M059J (cell line): ENCODE results near the gene TECTA. TPM values are rescaled to one million over a fixed set of nuclear protein-coding genes. Genes with fewer than 3 reads are reported as not detected.

Source experiments
- DNase-seq: peaks from one replicate; pipeline ENCODE4 v3.0.0-alpha.2; 2012; ENCODE audit warnings: low read depth
- total RNA-seq: library from RNA; depleted of rRNA; stranded (reverse); fragments of >200 nt; shearing (Covaris generic); gene quantifications from 2 replicates; pipeline ENCODE4 v1.2.3, GENCODE V29; 2014

The TECTA gene
- total RNA-seq, 1 experiment from 2014 or later: 0.32 TPM

DNA sequence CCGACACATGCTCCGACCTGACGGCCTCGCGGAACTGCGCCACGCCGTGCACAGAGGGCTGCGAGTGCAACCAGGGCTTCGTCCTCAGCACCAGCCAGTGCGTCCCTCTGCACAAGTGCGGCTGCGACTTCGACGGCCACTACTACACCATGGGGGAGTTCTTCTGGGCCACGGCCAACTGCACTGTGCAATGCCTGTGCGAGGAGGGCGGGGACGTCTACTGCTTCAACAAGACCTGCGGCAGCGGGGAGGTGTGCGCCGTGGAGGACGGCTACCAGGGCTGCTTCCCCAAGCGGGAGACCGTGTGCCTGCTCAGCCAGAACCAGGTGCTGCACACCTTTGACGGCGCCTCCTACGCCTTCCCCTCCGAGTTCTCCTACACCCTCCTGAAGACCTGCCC, 26.8 kb downstream of the TECTA start:
- DNase-seq: no peak

DNA sequence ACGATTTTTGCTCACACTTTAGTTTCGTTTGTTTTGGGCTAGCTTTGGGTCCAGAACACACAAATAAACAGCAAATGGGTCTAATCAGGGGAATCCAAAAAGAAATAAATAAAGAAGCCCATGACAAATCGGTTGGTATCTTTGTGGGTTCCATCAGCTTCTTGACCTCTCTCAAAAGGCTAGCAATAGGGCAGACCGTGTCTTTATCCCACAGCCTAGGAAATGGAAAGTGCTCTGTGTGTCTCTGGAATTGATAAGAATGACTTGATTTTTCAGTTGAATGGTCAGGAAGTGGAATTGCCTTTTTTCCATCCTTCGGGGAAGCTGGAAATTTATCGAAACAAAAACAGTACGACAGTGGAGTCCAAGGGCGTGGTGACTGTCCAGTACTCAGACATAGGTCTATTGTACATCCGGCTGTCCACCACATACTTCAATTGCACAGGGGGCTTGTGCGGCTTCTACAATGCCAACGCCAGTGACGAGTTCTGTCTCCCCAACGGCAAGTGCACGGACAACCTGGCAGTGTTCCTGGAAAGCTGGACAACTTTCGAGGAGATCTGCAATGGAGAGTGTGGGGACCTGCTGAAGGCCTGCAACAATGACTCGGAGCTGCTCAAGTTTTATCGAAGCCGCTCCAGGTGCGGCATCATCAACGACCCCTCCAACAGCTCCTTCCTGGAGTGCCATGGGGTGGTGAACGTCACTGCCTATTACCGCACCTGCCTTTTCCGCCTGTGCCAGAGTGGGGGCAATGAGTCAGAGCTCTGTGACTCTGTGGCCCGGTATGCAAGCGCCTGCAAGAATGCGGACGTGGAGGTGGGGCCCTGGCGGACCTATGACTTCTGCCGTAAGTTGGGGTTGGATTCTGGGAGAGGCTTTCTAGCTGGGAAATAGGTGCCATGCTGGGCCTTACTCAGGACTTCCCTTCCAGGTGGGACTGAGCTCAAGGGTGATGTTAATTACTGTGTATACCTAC, 28.6 kb downstream of the TECTA start:
- no peak for DNase-seq

DNA sequence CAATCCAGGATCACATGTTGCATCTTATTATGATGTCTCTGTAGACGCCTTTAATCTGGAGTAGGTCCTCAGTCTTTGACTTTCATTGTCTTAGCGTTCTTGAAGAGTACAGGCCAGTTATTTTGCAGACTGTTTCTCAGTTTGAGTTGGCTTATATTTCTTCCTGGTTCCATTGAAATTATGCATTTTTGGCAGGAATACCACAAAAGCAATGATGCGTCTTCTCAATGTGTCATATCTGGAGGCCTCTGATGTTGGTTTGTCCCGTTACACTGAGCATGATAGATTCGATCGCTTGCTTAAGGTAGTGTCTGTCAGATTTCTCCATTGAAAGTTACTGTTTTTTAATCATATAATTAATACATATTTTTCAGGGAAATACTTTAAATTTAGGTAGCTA, 30.6 kb downstream of the TECTA start:
- DNase-seq: no peak

DNA sequence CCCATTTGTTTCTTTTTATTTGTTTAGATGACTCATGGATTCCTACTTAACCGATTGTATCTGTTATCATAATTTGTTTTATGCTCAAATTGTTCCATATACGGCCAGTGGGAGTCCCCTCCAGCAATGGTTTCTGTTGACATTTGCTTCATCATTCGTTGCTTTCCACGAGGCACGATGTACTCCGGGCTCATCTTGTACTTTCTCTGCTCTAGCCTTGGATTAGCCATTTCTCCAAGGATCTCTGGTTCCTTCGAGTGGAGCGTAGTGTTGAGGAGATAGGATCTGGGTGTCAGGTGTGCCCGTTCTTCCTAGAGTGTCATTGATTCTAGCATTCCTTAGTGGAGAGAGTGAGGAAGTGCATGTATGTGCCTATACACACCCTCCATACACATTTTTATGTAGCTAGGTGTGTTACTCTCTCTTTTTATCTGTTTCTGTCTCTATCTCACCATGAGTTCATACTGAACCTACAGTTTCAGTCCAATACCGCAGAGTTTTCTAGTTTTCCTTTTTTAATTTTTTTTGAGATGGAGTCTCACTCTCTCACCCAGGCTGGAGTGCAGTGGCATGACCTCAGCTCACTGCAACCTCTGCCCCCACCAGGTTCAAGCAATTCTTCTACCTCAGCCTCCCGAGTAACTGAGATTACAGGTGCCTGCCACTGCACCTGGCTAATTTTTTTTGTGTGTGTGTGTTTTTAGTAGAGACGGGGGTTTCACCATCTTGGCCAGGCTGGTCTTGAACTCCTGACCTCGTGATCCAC, 31.4 kb downstream of the TECTA start:
- DNase-seq: peak; percentile 38

DNA sequence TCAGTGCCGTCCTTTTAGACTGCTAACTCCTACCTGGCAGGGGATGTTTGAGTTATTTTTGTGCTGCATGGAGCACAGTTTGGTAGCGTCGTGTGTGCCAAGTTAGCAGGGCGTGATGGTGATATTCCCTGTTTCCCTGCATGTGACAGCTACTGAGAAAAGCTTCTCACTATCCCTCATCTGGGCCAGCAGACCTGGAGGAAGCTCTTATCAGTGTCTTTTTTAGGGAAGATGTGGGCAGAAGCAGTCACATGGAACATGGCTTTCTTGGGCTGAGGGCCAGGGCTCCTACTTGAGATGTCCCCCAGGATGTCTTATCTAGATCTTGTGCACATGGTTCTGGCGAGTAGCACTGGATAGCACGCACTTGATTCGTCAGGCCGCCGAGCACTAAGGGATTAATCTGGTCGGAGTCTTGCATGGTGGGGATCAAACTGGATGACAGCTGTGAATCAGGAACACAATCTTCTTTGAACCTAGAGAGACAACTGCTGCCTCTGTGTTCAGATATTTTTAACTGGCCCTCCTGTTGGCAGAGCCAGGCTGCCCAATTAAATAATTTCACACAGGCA, 33.8 kb downstream of the TECTA start:
- DNase-seq: no peak

DNA sequence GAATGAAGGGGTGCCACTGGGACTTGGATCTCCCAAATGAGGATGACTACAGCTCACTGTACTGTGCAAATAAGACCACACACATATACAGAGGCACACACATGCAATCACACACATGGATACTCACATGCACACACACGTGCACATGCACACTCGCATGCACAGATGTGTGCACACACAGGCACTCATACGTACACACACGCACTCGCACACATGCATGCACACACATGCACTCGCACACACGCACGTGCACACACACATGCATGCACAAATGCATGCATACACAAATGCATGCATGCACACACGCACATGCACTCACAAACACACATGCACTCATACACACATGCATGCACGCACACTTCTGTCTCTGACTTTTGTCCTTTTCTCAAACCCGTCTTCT, 36.0 kb downstream of the TECTA start:
- DNase-seq: no peak

DNA sequence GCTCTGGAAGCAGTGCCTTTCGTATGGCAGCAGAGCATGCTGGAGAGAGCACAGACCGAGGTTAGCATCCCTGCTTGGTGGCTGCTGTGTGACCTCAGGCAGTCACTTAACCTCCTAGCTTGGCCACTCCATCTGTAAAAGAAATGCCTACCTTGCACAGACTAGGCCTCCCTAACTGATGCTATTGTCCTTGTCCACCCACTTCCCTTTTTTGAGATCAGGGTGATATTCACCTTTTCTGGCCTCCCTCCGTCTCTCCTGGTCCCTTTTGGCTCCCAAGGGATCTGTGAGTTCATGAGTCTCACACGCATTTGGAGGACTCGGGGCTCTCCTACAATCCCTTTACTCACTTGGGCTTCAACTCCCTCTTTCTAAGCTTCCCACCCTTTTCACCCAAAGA, 37.2 kb downstream of the TECTA start:
- no peak for DNase-seq

DNA sequence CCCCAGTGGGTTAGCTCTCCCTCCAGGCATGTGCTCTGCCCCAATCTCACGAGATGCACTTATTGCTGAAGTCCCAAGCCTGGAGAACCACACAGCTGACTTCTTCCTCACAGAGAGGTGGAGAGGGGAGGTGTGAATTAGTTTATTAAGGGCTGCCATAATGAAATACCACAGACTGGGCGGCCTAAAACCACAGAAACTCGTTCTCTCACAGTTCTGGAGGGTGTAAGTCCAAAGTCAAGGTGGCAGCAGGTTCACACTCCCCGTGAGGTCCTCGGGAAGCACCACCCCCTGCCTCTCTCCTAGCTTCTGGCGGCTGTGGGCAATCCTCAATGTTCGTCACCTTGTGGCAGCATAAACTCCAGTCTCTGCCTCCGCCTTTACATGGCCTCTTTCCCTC, 39.3 kb downstream of the TECTA start:
- no peak for DNase-seq

DNA sequence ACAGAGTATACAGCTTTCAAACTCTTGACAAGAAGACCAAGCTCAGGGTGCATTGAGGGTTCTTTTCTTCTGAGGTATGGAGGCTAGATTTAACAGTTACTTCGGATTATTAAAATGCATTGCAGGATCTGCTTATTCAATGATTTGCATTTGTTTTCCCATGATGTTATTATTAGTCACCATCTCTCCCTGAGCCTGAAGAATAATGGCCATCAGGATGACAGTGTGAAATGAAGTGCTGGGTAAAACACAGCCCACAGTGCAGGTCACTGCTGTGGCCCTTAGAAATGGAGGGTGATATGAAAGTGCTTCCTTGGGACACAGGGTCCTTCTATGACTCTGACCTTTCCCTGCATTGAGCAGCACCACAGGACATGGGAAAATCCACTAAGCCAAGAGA, 40.0 kb downstream of the TECTA start:
- peak; percentile 28 for DNase-seq

DNA sequence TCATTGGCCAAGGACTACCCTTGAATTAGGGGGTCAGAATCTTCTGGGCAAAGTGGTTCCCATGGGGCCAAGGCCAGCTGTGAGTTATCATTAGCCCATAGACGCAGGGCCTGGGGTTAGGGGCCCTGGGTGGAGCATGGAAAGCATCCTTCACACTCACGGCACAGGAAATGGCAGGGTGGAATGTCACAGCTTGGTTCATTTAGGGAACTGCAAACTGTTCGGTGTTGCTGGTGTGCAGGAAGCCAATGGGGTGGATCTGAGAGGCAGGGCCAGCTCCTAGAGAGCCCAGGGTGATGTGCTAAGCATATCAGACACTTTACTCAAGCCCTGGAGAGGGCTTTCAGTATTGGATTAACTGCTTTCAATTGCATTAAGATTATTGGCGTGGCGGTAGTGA, 42.9 kb downstream of the TECTA start:
- DNase-seq: no peak

DNA sequence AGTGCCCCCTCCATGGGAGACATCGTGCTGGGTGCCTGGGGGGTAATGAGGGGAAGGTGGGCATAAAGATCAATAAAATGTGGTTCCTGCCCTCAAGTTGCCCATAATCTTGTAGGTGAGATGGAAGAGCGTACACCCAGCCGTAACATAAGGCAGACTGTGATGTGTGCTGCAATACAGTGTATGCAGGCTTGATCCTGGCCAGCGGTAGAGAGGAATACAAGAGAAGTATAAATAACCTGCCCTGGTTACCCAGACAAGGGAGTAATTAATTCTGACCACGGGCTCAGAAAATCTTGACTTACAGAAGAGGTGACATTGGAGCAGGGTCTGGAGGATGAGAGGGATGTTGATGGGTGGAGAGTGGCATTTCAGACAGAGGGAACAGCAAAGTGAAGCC, 43.7 kb downstream of the TECTA start:
- DNase-seq: no peak

DNA sequence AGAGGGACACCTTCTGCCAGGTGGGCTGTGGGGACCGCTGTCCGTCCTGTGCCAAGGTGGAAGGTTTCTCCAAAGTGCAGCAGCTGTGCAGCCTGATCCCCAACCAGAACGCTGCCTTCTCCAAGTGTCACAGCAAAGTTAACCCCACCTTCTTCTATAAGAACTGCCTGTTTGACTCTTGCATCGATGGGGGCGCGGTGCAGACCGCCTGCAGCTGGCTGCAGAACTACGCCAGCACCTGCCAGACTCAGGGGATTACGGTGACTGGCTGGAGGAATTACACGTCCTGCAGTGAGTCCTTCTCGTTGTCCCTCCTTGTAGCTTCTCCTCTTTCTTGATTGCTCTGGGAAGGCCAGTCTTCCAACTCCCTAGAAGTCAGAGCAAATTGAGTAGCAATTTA, 44.8 kb downstream of the TECTA start:
- DNase-seq: no peak

DNA sequence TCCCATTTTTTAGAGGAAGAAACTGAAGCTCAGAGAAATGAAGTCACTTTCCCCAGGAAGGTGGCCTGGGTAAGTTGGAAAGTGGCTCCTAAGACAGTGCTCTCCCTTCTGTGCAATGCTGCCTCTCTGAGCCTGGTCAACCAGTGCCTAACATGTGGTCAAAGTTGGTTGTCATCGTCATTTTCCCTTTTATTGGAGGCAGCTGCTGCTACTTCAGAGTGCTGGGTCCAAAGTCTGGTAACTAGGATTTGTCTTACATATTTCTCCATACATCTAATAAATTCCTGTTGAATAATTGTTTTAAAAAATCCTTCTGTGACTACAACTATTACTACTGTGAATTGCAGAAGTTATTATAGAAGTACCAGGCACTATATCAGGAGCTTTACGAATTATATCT, 48.1 kb downstream of the TECTA start:
- DNase-seq: no peak

DNA sequence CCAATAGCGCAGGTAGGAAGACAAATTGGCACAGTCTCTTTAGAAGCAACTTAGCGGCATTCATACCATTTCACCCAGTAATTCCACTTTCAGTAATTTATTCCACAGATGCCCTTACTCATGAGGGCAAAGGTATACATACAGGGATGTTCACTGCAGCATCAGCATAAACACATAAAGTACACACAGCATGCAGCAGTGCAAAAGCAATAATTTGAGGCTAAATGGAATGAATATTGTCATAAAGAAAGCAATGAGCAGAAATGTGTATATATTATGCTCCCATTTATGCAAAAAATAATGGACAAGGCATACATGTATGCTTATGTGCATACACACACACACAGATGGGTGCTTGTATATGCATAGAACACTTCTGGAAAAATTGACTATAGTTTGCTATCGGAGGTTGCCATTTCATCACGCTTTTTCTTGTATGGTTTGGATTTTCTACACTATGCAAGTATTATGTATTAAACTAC, 50.2 kb downstream of the TECTA start:
- no peak for DNase-seq

DNA sequence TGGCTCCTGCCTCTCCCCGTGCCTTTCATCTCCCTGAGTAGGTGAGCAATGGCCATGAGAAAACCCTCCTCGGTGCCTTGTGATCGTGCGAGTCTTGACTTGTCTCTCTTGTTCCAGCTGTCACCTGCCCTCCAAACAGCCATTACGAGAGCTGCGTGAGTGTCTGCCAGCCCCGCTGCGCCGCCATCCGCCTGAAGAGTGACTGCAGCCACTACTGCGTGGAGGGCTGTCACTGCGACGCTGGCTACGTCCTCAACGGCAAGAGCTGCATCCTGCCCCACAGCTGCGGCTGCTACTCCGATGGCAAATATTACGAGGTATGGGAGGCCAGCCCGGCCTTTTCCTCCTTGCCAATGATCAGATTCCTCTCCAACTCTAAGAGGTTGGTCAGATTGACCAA, 51.7 kb downstream of the TECTA start:
- no peak for DNase-seq

DNA sequence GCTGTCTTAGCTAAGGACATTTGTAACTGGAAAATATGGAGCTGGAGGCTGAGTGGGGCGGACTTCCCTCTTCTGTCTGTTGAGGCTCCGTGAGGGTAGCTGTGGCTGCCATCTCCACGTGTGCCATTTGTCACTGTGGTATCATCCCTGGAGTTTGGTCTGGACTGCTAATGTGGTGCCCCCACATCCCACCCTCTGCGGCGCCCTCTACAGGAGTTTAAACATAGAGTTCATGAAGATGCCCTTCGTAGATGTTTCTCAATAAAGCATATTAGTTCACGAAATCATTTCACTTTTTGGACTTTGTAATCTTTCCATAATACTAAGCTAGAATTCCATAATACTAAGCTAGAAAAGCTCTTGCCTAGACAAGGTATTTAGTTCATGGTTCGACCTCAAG, 52.4 kb downstream of the TECTA start:
- no peak for DNase-seq

DNA sequence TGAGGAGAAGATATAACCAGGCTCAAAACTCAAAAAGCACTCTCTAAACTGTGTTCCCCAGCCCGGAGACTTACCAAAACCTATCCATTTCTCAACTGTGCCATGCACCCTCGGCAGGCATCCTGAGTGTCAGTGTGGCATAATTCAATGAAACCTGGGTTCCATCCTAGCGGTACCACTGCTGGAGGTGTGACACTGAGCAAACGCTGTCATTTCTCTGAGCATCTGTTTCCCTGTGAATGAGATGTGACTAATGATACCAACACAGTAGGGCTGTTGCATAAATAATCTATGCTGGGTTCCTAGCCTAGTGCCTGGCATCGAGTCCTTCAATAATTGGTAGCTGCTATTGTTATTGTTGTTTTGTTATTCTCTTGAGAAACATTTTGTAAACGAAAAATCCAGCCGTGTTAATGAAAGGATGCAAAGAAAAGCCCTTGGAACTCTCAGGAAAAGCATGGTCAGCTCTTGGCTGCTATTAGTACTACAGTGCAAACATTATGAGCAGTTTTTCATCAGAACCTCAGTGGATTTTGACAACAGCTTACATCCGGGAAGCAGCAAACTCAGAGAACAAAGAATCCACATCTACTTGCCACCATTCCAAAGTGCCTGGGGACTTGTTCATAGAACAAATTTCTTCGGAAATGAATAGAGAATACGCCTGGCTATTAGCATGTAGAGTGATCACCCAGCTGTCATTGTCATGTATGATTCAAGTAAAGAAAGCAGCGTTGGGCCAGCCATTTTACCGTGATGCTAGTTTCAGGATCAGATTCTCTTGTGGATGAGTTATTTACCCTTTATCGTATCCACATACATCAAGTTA, 53.7 kb downstream of the TECTA start:
- no peak for DNase-seq

DNA sequence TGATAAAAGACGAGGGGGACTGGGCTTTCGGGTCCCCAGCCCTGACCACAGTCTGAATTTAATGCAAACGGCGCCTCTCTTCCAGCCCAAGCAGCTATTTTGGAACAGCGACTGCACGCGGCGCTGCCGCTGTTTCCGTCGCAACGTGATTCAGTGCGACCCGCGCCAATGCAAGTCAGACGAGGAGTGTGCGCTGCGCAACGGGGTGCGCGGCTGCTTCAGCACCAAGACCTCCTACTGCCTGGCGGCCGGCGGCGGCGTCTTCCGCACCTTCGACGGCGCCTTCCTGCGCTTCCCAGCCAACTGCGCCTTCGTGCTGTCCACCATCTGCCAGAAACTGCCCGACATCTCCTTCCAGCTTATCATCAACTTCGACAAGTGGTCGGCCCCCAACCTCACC, 56.7 kb downstream of the TECTA start:
- DNase-seq: no peak

DNA sequence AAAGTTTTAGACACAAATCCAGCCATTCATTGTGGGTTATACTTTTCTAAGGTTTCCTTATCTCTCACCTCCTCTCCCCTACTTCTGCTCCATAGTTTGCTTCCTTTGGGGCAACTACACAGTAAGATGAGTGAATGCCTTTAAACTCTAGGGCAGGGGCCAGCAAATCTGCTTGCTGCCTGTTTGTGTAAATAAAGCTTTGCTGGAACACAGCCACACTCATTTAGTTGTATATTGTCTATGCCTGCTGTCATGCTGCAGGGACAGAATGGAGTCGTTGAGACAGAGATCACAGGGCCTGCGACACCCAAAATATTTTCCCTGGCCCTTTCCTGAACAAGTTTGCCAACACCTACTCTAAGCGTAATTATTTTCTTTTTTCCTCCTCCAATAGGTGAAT, 58.7 kb downstream of the TECTA start:
- no peak for DNase-seq

DNA sequence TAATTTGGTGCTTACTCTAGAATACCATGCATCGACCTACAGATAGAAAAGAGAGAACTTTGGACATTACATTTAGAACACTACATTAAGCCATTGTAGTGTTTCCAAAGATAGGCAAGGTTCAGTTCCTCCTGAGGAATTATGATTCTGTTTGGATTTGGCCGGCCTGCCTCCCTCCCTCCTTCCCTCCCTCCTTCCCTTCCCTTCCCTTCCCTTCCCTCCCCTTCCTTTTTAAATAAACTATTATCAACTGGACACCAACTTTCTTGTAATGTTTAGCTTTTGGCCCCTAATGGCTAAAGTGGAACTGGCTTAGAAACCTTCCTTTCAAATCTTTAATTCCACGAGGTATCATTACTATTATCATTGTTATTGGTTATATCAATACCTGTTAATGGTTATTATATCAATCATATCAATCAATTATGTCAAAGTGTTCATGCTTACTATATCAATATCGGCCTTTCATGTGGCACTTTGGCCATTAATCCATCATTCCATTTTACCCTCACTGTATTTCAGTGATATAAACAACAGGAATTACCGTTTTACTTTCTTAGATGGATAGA, 60.4 kb downstream of the TECTA start:
- DNase-seq: no peak

DNA sequence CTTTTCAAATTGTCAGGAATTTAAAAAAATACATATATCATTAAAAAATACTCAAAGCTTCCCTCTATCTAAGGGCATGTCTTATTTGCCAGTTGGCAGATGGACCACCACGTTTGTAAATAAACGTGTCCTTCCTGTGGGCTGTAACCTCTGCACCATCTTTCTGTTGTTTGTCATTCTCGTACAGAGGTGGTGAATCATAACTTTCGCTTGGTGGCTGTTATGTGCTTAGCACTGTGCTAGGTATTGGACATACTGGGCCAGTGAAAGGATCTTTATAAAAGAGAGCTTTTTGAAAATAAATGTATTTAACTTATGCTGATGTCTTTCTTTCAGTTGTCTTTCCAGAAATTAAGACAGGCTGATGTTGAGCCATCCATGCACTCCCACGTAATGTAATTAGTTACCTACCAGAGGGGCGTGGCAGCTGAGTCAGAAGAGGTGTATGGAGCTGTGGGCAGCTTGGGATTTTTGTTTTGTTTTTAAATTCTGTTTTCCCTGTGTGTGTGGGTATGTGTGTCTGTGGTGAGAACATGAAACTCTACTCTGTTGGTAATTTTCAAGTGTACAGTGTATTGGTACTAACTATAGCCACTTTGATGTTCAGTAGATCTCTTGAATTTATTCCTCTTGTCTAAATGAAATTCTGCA, 62.7 kb downstream of the TECTA start:
- DNase-seq: peak; percentile 29
